Astrocyte (in vitro differentiated cells and primary cell): ENCODE data around the gene B3GNT7.

Source experiments
- CTCF ChIP-seq: IDR thresholded peaks from 2 replicates; pipeline ENCODE4 v1.5.1; 2011; ENCODE audit warnings: low read depth, mild to moderate bottlenecking, inconsistent platforms, low read length, moderate library complexity; ENCODE audit not compliant: insufficient read depth
- EZH2 ChIP-seq: IDR thresholded peaks from 2 replicates; pipeline ENCODE4 v1.6.1; 2012; ENCODE audit warnings: mild to moderate bottlenecking, low read length, inconsistent platforms; ENCODE audit not compliant: insufficient read depth

GRCh38 chr2:231380991-231381847 lies 14.3 kb upstream of the B3GNT7 start:
- TF ChIP-seq CTCF (no peak), EZH2 (no peak)
